CD4-positive, alpha-beta T cell treated with Interleukin-15 for 4 hours (primary cell): ENCODE data around the gene MMP28.

Source experiments
- DNase-seq: peaks from one replicate; pipeline ENCODE4 v3.0.0-alpha.2; 2020; ENCODE audit warnings: low spot score

MMP28 gene

DNA sequence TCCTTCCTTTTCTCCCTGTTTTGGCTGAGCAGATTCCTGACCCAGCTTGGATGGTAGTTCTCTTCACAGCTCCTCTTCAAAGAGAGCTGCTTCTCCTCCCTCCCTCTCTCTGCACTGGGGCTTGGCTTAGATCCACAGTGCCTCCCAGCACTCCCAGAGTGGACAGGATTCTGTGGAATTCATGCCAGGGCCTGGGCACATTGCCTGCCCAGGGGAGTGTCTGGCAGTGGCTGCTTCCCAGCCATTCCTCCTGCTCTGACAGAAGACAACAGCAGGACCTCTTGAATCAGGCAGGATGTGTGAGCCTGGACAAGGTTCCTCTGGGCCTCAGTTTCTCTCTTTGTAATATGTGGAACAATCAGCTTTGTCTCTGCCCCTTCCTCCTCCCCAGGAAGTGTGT lies 4.5 kb upstream of the MMP28 start:
- DNase-seq, result no peak

- DNase-seq, result no peak
These were observed 2.5 kb upstream of the MMP28 start for GRCh38 chr17:35797918-35798317.

DNA sequence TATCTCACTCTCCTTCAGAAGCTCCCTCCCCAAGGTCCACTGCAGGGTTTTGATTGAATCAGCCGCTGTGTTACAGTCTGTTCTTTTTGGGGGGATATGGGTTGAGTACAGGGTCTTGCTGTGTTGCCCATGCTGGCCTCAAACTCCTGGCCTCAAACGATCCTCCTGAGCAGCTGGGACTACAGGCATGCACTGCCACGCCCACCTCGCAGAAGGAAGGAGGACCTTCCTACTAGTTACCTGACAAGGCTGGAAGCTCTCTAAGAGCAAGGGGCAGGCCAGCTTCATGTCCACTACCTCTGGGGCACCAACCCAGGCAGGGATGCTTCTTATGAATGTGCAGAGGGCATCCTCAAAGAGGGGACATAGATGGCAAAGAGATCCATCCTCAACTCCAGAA lies 1.9 kb upstream of the MMP28 start:
- DNase-seq, result no peak

DNA sequence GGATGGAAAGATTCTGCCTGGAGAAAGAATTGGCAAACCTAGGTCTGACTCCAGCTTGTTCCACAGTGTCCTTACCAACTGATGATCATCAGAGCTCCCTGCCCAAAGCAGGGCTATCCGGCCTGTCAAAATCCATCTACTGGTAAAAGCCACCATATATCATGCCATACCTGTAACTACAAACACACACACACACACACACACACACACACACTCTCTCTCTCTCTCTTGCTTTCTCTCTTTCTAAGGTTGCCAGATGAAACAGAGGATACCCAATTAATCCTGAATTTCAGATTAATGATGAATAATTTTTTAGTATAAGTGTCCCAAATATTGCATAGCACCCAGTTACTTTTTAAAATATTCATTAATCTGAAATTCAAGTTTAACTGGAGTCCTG lies 1.5 kb upstream of the MMP28 start:
- no peak for DNase-seq

- no peak for DNase-seq
These were observed 427 bp upstream of the MMP28 start for GRCh38 chr17:35795871-35796265.

GRCh38 chr17:35793257-35793656 lies 2.2 kb downstream of the MMP28 start:
- DNase-seq, result no peak

DNA sequence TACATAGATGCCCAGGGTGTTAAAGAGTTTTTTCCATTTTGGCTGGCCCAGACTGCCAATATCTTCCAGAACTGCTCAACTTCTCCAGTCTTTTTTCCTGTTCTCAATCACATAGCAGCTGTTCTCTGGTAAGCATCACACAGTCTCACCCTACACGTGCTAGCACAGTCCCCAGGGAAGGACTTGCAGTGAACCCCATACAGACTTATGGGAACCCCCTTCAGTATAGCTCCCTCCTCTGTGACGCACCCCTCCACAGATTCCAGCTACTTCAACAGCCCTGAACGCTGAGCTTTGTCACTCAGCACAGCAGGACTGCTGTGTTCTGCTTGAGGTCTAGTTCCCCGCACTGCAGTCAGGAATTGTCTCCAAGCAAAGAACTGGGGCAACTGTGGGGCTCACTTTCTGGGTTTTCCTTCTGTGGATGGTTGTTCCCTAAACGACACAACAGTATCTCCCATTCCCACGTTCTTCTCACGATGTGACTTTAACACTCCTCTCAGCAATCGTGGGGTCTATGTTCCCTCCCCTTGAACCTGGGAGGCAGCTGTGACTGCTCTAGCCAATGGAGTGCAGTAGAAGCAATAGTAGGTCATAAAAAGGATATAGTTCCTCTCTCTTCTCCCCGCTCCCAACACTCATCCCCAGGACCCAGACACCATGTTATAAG lies 3.6 kb downstream of the MMP28 start:
- no peak for DNase-seq

- no peak for DNase-seq
These were observed 4.6 kb downstream of the MMP28 start for GRCh38 chr17:35790841-35791240.

- no peak for DNase-seq
These were observed 6.7 kb downstream of the MMP28 start for GRCh38 chr17:35788477-35789368.

GRCh38 chr17:35786941-35787432 lies 8.5 kb downstream of the MMP28 start:
- no peak for DNase-seq

DNA sequence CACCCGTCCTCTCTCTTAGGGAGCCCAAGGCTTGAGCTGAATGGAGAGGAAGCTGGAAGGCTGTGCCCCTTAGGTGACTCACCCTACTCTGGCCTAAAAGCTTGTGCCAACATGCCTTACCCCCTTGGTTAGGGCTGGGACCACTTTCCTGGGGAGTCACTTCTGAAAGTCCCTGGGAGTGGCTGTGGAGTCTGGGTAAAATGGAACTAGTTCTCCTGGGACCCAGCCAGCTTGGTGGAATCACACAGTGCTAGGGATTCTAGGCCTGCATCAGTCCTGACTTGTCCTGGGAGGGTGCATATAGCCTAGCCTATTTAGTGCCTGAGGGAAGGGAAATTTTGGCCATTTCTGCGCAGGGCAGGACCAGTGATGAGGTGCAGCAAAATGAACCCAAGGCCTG lies 10.5 kb downstream of the MMP28 start:
- DNase-seq, result no peak

GRCh38 chr17:35780950-35781349 lies 14.5 kb downstream of the MMP28 start:
- DNase-seq, result no peak

DNA sequence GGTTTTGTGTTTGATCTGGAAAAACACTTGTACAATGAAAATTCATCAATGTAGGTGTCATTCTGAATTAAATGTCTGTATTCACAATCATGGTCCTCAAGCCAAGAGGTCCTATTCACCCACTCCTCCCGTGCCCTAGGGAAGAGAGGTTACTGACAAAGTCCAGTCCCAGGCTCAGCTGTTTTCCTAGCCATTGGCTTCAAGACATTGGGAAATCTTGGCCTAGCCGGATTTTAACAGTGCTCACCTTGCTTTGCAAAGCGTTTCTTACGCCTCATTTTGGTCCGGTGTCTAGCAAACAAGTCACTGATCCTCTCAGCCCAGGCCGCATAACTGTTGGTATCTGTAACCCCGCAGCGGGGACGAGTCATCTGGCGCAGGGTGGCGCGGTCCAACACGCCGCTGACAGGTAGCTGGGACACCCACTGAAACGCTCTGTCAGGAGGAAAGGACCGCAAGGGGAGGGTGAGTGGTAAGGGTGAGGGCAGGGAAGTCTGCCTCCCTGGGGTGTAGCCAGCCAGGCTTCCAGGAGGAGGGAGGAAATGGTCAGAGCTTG lies 16.7 kb downstream of the MMP28 start:
- DNase-seq, result no peak

GRCh38 chr17:35775583-35775982 lies 19.9 kb downstream of the MMP28 start:
- no peak for DNase-seq

- DNase-seq, result no peak
These were observed 20.4 kb downstream of the MMP28 start for GRCh38 chr17:35775039-35775438.

- no peak for DNase-seq
These were observed 20.9 kb downstream of the MMP28 start for GRCh38 chr17:35774499-35774898.

DNA sequence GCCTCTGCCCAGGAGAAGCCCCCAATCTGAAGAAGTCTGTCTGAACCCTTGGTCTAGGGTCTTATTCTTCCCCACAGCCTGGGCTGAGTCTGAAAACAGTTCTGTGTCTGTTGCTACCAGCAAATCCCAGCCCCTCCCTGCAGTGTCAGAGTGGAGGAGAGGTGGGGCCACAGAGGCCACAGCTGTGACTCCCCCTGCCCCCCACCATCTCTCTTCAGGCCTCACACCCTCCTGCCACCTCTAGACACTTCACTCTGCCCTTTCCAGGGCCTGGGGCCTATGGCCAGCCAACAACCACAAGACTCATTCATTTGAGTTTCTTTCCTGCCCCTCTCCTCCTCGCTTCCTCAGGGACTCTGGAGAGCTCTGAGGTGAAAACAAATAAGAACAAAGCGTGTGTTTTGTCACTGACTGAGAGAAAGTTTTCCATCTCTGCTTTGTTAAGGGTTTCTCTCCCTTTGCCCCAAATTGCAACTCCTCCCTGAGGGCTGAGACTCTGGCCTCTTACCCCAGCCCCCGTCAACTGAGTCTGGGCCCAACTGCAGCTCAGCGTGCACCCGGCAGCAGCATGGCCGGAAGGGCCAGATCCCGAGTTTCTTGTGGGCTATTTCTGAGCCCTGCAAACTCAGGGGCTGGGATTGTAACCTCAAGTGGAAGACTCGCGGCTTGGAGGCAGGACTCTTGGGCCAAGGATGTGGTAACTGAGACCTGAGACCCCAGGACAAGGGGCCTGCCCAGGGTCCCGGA lies 21.6 kb downstream of the MMP28 start:
- no peak for DNase-seq

DNA sequence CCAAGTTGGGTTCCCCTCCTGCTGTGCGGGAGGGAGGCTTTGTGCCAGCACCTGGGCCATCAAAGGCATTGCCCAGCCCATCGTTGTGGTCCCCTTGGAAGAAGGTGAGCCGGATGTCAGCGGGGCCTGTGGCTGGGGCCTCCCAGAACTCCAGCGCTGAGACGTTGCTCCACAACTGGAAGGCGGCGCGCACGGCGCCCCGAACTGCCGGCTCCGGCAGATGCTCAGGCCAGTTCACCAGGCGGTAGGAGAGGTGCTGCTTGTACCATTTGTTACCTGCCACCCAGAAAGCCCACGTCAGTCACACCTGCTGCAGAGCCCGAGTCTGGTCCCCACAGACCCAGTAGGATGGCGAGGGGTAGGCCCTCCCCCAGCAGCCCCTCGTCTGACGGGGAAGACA lies 22.3 kb downstream of the MMP28 start:
- no peak for DNase-seq

DNA sequence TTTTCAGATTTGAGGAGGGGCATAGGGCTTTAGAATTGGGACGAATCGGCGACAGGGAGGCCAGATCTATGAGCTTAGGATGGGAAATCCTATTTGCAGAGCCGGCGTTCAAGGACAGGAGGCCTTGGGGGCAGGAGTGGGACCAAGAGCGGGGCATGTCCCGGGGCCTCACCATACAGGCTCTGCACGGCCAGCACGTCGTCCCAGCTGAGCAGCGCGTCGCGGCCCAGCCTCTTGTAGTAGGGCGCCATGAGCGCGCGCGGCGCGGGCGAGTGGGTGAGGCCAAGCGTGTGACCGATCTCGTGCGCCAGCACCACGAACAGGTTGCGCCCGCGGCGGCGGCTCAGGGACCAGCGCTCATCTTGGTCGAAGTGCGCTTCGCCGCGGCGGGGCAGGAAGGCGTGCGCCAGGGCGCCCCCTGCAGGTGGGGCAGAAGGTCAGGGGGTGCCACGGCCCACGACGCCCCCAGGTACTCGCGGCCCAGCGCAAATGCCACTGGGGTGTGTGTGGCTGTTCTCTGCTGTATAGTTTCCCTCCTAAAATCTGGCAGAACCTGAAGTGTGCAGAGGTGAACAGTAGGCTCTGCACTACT lies 25.4 kb downstream of the MMP28 start:
- DNase-seq, result no peak

GRCh38 chr17:35768797-35769196 lies 26.6 kb downstream of the MMP28 start:
- no peak for DNase-seq

- peak; percentile 21 for DNase-seq
These were observed 28.4 kb downstream of the MMP28 start for GRCh38 chr17:35766903-35767510.

- no peak for DNase-seq
These were observed 29.0 kb downstream of the MMP28 start for GRCh38 chr17:35766489-35766877.
